Upper lobe of left lung (tissue), 6 donors: Measurements from ENCODE around the gene CST11. TPM values are rescaled to one million over a fixed set of nuclear protein-coding genes. Genes with fewer than 3 reads are reported as not detected.

ENCODE experiments used
- ATAC-seq, 2 donors: fragments of 200-7000 bp; cut with Tn5 transposase; one replicate each; pipeline ENCODE4 v1.9.1; 2022; ENCODE audit warnings: mild to moderate bottlenecking in 2 of 2, moderate library complexity in 2 of 2; ENCODE audit not compliant: low FRiP score in 2 of 2
- DNase-seq, 2 donors: peaks; one replicate each; pipeline ENCODE4 v3.0.0-alpha.2; 2019 to 2020
- H3K27ac ChIP-seq, 4 donors: fragments of 200-600 bp; sonication (generic); one replicate each; pipeline ENCODE4 v1.5.1; 2016 to 2019
- H3K27me3 ChIP-seq, 4 donors: fragments of 200-600 bp; sonication (generic); one replicate each; pipeline ENCODE4 v1.5.1; 2017 to 2019
- H3K36me3 ChIP-seq, 4 donors: fragments of 200-600 bp; sonication (generic); one replicate each; pipeline ENCODE4 v1.5.1; 2016 to 2019
- H3K4me1 ChIP-seq, 4 donors: fragments of 200-600 bp; sonication (generic); one replicate each; pipeline ENCODE4 v1.5.1; 2018 to 2019
- H3K4me3 ChIP-seq, 4 donors: fragments of 200-600 bp; sonication (generic); one replicate each; pipeline ENCODE4 v1.5.1; 2017 to 2019; ENCODE audit warnings: mild to moderate bottlenecking in 2 of 4, moderate library complexity in 1 of 4
- H3K9me3 ChIP-seq, 4 donors: fragments of 200-600 bp; sonication (generic); one replicate each; pipeline ENCODE4 v1.5.1; 2018 to 2019
- CTCF ChIP-seq, 6 experiments: fragments of 450-650 bp in 4 of 6; fragments of 200-600 bp in 2 of 6; sonication (generic) in 2 of 6; IDR thresholded peaks; one replicate each; pipeline ENCODE4 v1.5.1; 2016 to 2019; ENCODE audit warnings: antibody characterized with exemption in 6 of 6
- EP300 ChIP-seq, 4 donors: sonication (generic); formaldehyde crosslinking; IDR thresholded peaks; one replicate each; pipeline ENCODE4 v1.5.1; 2017; ENCODE audit warnings: antibody characterized with exemption in 4 of 4, control low read depth in 2 of 4
- POLR2A ChIP-seq, 4 donors: fragments of 450-650 bp; IDR thresholded peaks; one replicate each; pipeline ENCODE4 v1.5.1; 2016 to 2017; ENCODE audit warnings: antibody characterized with exemption in 4 of 4, mild to moderate bottlenecking in 2 of 4
- POLR2AphosphoS5 ChIP-seq, 2 donors: sonication (generic); formaldehyde crosslinking; IDR thresholded peaks; one replicate each; pipeline ENCODE4 v1.5.1; 2017; ENCODE audit warnings: antibody characterized with exemption in 2 of 2
- WGBS, 2 donors: methylation state at CpG; one replicate each; pipeline ENCODE4 v1.1.5; 2017 to 2018; 5-methylcytosine and 5-hydroxymethylcytosine counted together
- total RNA-seq, 6 donors: library from RNA; depleted of rRNA in 4 of 6; stranded (reverse); fragments of >200 nt in 4 of 6; gene quantifications; one replicate each; pipeline versions ENCODE4 v1.1.0 to v1.2.1, GENCODE V29; 2016 to 2021
- donor health status: DM: no; HTN: no; CAD: no; lungs with moderate emphysema.
- donor health status: DM: no; HTN: yes; CAD: no; lungs with severe emphysema.

CST11 gene
- not detected for total RNA-seq

GRCh38 chr20:23452776-23453175, at the start of gene CST11:
Gene CST11 (minus strand): TSS chr20:23452876. CDS start chr20:23452811, 65 bp downstream.
- ATAC-seq (no peak), DNase-seq (no peak)
- Histone ChIP-seq H3K27me3 (no peaks in the 10 kb centered on the region), H3K27ac (no peak within 1 kb of the TSS), H3K36me3 (no peaks in the 10 kb centered on the region), H3K4me1 (no peaks in the 10 kb centered on the region), H3K9me3 (no peaks in the 10 kb centered on the region), H3K4me3 (no peak within 1 kb of the TSS)
- no peak for TF ChIP-seq CTCF (IDR thresholded peaks at IDR 0.05)
- no peak for TF ChIP-seq EP300 (IDR thresholded peaks at IDR 0.05)
- TF ChIP-seq POLR2AphosphoS5 (IDR thresholded peaks at IDR 0.05), result no peak
- TF ChIP-seq POLR2A (IDR thresholded peaks at IDR 0.05), result no peak
- 54 to 63% methylated on average over 3 of the region's 4 CpGs for WGBS, 2 donors

- no peaks in the 10 kb centered on the region for H3K36me3 ChIP-seq
- ATAC-seq, result no peak
- no peak overlapping the region for H3K4me3 ChIP-seq
- 83 to 87% methylated on average over 4 of the region's 4 CpGs for WGBS, 2 donors
- no peaks in the 10 kb centered on the region for H3K4me1 ChIP-seq
- DNase-seq, result no peak
- no peak overlapping the region for H3K27ac ChIP-seq
- TF ChIP-seq EP300 (IDR thresholded peaks at IDR 0.05), result no peak
- TF ChIP-seq POLR2AphosphoS5 (IDR thresholded peaks at IDR 0.05), result no peak
- TF ChIP-seq POLR2A (IDR thresholded peaks at IDR 0.05), result no peak
- no peak for TF ChIP-seq CTCF (IDR thresholded peaks at IDR 0.05)
- H3K9me3 ChIP-seq, result no peaks in the 10 kb centered on the region
- no peaks in the 10 kb centered on the region for H3K27me3 ChIP-seq
Measured at GRCh38 chr20:23501926-23502325, 49.2 kb upstream of the CST11 start.

- H3K9me3 ChIP-seq, result no peaks in the 10 kb centered on the region
- no peak for ATAC-seq
- H3K27me3 ChIP-seq, result no peaks in the 10 kb centered on the region
- H3K4me1 ChIP-seq, result no peaks in the 10 kb centered on the region
- no peak for DNase-seq
- no peak for TF ChIP-seq POLR2AphosphoS5 (IDR thresholded peaks at IDR 0.05)
- no peak for TF ChIP-seq EP300 (IDR thresholded peaks at IDR 0.05)
- no peaks in the 10 kb centered on the region for H3K36me3 ChIP-seq
- no peak overlapping the region for H3K27ac ChIP-seq
- no peak overlapping the region for H3K4me3 ChIP-seq
- 71 to 87% methylated on average over 1 of the region's 1 CpG for WGBS, 2 donors
Measured at GRCh38 chr20:23497536-23497935, 44.9 kb upstream of the CST11 start.

GRCh38 chr20:23493172-23493772, 40.6 kb upstream of the CST11 start:
- H3K9me3 ChIP-seq, result no peaks in the 10 kb centered on the region
- no peaks in the 10 kb centered on the region for H3K4me1 ChIP-seq
- WGBS, 2 donors, result 81 to 83% methylated on average over 3 of the region's 3 CpGs
- DNase-seq (no peak), ATAC-seq (no peak)
- H3K27me3 ChIP-seq, result no peaks in the 10 kb centered on the region
- H3K36me3 ChIP-seq, result no peaks in the 10 kb centered on the region
- H3K4me3 ChIP-seq, result no peak overlapping the region
- TF ChIP-seq EP300 (IDR thresholded peaks at IDR 0.05) (no peak), POLR2AphosphoS5 (IDR thresholded peaks at IDR 0.05) (no peak), CTCF (IDR thresholded peaks at IDR 0.05) (no peak), POLR2A (IDR thresholded peaks at IDR 0.05) (no peak)
- H3K27ac ChIP-seq, result no peak overlapping the region

GRCh38 chr20:23492292-23492691, 39.6 kb upstream of the CST11 start:
- H3K9me3 ChIP-seq, result no peaks in the 10 kb centered on the region
- ATAC-seq, result peak; percentile 14 to 43
- DNase-seq, result no peak
- TF ChIP-seq POLR2AphosphoS5 (IDR thresholded peaks at IDR 0.05), result no peak
- TF ChIP-seq CTCF (IDR thresholded peaks at IDR 0.05), result no peak
- H3K36me3 ChIP-seq, result no peaks in the 10 kb centered on the region
- no peaks in the 10 kb centered on the region for H3K27me3 ChIP-seq
- H3K4me3 ChIP-seq, result no peak overlapping the region
- H3K27ac ChIP-seq, result no peak overlapping the region
- no peaks in the 10 kb centered on the region for H3K4me1 ChIP-seq
